NOMO-1 (cell line): ENCODE measurements around the gene SMARCA2.

ENCODE experiments used
- DNase-seq, 2 experiments: peaks; one replicate each; lab custom pipeline; 2025; ENCODE audit not compliant: unreplicated experiment in 2 of 2; lab: John Stamatoyannopoulos, UW

Gene SMARCA2

GRCh38 chr9:2039294-2040180, 24.4 kb downstream of the SMARCA2 start:
- no peak for DNase-seq

- no peak for DNase-seq
Measured at GRCh38 chr9:2040828-2041227, 25.7 kb downstream of the SMARCA2 start.

- no peak for DNase-seq
Measured at GRCh38 chr9:2041736-2042135, 26.6 kb downstream of the SMARCA2 start.

GRCh38 chr9:2043243-2043642, 28.1 kb downstream of the SMARCA2 start:
- no peak for DNase-seq

- DNase-seq: no peak
Measured at GRCh38 chr9:2043881-2044462, 28.8 kb downstream of the SMARCA2 start.

GRCh38 chr9:2047144-2047671, 32.1 kb downstream of the SMARCA2 start:
- DNase-seq: no peak

- no peak for DNase-seq
Measured at GRCh38 chr9:2047916-2048315, 32.8 kb downstream of the SMARCA2 start.

GRCh38 chr9:2050236-2050635, 35.1 kb downstream of the SMARCA2 start:
- no peak for DNase-seq

GRCh38 chr9:2053883-2054845, 39.0 kb downstream of the SMARCA2 start:
- DNase-seq: no peak

GRCh38 chr9:2055203-2055658, 40.1 kb downstream of the SMARCA2 start:
- no peak for DNase-seq

GRCh38 chr9:2059274-2059929, 44.3 kb downstream of the SMARCA2 start:
- no peak for DNase-seq

- no peak for DNase-seq
Measured at GRCh38 chr9:2060424-2060823, 45.3 kb downstream of the SMARCA2 start.

GRCh38 chr9:2065704-2066103, 50.6 kb downstream of the SMARCA2 start:
- DNase-seq: no peak

- no peak for DNase-seq
Measured at GRCh38 chr9:2066312-2067273, 51.4 kb downstream of the SMARCA2 start.

- DNase-seq: no peak
Measured at GRCh38 chr9:2072752-2073405, 57.7 kb downstream of the SMARCA2 start.

- no peak for DNase-seq
Measured at GRCh38 chr9:2082772-2083171, 67.6 kb downstream of the SMARCA2 start.

- DNase-seq: no peak
Measured at GRCh38 chr9:2083479-2083878, 68.3 kb downstream of the SMARCA2 start.

GRCh38 chr9:2085716-2086115, 70.6 kb downstream of the SMARCA2 start:
- no peak for DNase-seq

- DNase-seq: no peak
Measured at GRCh38 chr9:2086116-2086515, 71.0 kb downstream of the SMARCA2 start.
